ENCODE measurements around the gene RIC8B.

RIC8B gene

DNA sequence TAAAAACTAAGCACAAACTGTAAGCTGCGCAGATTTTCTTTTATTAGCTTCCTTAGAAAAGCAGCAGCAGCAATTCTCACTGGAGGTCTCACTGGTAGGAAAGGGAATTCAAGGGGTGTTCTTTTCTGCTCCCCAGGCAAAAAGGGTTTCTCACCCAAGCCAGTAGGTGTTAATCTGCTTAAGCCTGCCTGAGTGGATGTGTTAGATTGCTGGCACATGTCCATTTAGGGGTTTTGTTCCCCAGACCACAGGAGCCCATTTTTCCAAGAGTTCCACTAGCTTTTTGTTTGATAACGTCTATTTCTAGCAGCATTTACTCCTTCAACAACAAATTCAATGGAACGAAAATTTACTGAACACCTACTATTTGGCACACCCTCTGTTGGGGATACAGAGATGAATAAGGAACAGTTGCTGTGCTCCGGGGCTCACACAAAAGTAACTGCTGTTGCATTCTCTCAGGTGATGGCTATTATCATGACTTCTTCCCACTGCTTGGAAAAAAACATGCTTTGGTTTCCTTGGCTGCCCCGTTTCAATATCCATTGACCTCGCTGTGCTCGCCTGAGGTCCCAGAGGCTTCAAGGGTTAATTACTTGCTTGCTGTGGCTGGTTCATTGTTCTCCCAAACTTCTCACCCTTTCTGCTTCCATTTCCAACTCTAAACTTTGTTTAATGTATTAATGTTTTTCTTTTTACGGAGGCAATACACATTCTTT is 31.1 kb upstream of the RIC8B start:
- H3K4me3 ChIP-seq (ENCODE audit: low read depth, low read length), result no peak overlapping the region
- H3K27ac ChIP-seq, result no peak overlapping the region
- no peak for DNase-seq
- H3K9me3 ChIP-seq (ENCODE audit: severe bottlenecking), result no peaks in the 10 kb centered on the region
- no peaks in the 10 kb centered on the region for H3K36me3 ChIP-seq
- peaks cover 13% of the 10 kb centered on the region for H3K27me3 ChIP-seq (ENCODE audit: insufficient read depth, low read depth, severe bottlenecking)
- TF ChIP-seq CTCF (IDR thresholded peaks at IDR 0.05; ENCODE audit: low read depth, low read length), result no peak

GRCh38 chr12:106744600-106744999 is 29.9 kb upstream of the RIC8B start:
- TF ChIP-seq CTCF (IDR thresholded peaks at IDR 0.05; ENCODE audit: low read depth, low read length), result no peak
- Histone ChIP-seq H3K27ac (no peak overlapping the region), H3K27me3 (ENCODE audit: insufficient read depth, low read depth, severe bottlenecking) (peaks cover 13% of the 10 kb centered on the region), H3K9me3 (ENCODE audit: severe bottlenecking) (no peaks in the 10 kb centered on the region), H3K4me3 (ENCODE audit: low read depth, low read length) (no peak overlapping the region), H3K36me3 (no peaks in the 10 kb centered on the region)
- DNase-seq, result no peak

GRCh38 chr12:106745181-106745745 is 29.2 kb upstream of the RIC8B start:
- no peak for DNase-seq
- TF ChIP-seq CTCF (IDR thresholded peaks at IDR 0.05; ENCODE audit: low read depth, low read length), result no peak
- H3K36me3 ChIP-seq, result no peaks in the 10 kb centered on the region
- H3K27me3 ChIP-seq (ENCODE audit: insufficient read depth, low read depth, severe bottlenecking), result peaks cover 13% of the 10 kb centered on the region
- H3K9me3 ChIP-seq (ENCODE audit: severe bottlenecking), result no peaks in the 10 kb centered on the region
- no peak overlapping the region for H3K4me3 ChIP-seq (ENCODE audit: low read depth, low read length)
- no peak overlapping the region for H3K27ac ChIP-seq

DNA sequence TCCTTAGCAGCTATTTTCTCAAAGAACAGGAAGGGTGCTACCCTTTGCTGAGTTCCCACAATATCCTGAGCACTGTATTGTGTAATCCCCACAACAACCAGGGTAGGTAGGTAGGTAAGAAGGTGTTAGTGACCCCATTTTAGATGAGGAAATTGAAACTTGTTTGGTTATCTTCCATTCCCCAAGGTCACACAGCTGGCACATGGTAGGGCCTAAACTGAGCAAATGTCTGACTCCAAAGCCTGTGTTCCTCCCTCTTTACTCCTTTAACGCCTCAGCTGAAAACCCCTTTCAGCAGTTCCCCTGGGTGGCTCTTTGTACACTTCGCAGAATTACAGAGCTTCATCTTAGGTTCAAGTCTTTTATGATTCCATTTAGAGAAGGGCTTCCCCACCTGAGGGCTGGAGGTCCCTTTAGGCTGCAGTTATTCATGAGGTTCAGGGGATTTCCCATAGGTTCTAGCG is 26.5 kb upstream of the RIC8B start:
- Histone ChIP-seq H3K36me3 (no peaks in the 10 kb centered on the region), H3K4me3 (ENCODE audit: low read depth, low read length) (no peak overlapping the region), H3K27me3 (ENCODE audit: insufficient read depth, low read depth, severe bottlenecking) (peaks cover 13% of the 10 kb centered on the region), H3K27ac (no peak overlapping the region), H3K9me3 (ENCODE audit: severe bottlenecking) (no peaks in the 10 kb centered on the region)
- DNase-seq, result no peak
- TF ChIP-seq CTCF (IDR thresholded peaks at IDR 0.05; ENCODE audit: low read depth, low read length), result no peak

GRCh38 chr12:106750524-106750923 is 24.0 kb upstream of the RIC8B start:
- Histone ChIP-seq H3K27ac (no peak overlapping the region), H3K36me3 (no peaks in the 10 kb centered on the region), H3K9me3 (ENCODE audit: severe bottlenecking) (no peaks in the 10 kb centered on the region), H3K4me3 (ENCODE audit: low read depth, low read length) (no peak overlapping the region), H3K27me3 (ENCODE audit: insufficient read depth, low read depth, severe bottlenecking) (peaks cover 1% of the 10 kb centered on the region)
- DNase-seq, result no peak
- TF ChIP-seq CTCF (IDR thresholded peaks at IDR 0.05; ENCODE audit: low read depth, low read length), result no peak

Measured in WERI-Rb-1 (cell line).